HK-2 (cell line): Measurements from ENCODE around the gene SND1.

ENCODE experiments used
- DNase-seq: peaks from one replicate; pipeline ENCODE4 v3.0.0-alpha.2; 2018; ENCODE audit not compliant: unreplicated experiment

SND1 gene

GRCh38 chr7:128135515-128136214 is 483.7 kb downstream of the SND1 start:
- peak; percentile 72 for DNase-seq

GRCh38 chr7:128136215-128136597 is 484.2 kb downstream of the SND1 start:
- no peak for DNase-seq

- peak; percentile 15 for DNase-seq
Observed at GRCh38 chr7:128137181-128137580, 485.2 kb downstream of the SND1 start.

GRCh38 chr7:128139406-128139805 is 487.4 kb downstream of the SND1 start:
- no peak for DNase-seq

GRCh38 chr7:128141683-128142195 is 489.7 kb downstream of the SND1 start:
- no peak for DNase-seq
